LNCAP (cell line): ENCODE data around the gene FAM163A.

Source experiments
- CTCF ChIP-seq: fragments of 450-650 bp; IDR thresholded peaks from 2 replicates; pipeline ENCODE4 v1.5.1; 2017; ENCODE audit warnings: mild to moderate bottlenecking

The FAM163A gene

GRCh38 chr1:179714623-179715022 lies 28.5 kb upstream of the FAM163A start:
- no peak for TF ChIP-seq CTCF

GRCh38 chr1:179719272-179719671 lies 23.8 kb upstream of the FAM163A start:
- TF ChIP-seq CTCF: no peak

GRCh38 chr1:179728271-179728670 lies 14.8 kb upstream of the FAM163A start:
- no peak for TF ChIP-seq CTCF

GRCh38 chr1:179729881-179730280 lies 13.2 kb upstream of the FAM163A start:
- no peak for TF ChIP-seq CTCF

GRCh38 chr1:179731643-179732042 lies 11.4 kb upstream of the FAM163A start:
- TF ChIP-seq CTCF: no peak

- no peak for TF ChIP-seq CTCF
These were observed 800 bp upstream of the FAM163A start for GRCh38 chr1:179742291-179742690.

- no peak for TF ChIP-seq CTCF
These were observed 749 bp downstream of the FAM163A start for GRCh38 chr1:179743679-179744400.
